Stimulated activated CD8-positive, alpha-beta memory T cell treated with anti-CD3 and anti-CD28 coated beads, Interleukin-15, amount 100 ng/mL, for 4 hours (primary cell): ENCODE data around the gene SPC25.
"Not testable (repeated sequence)": the region's sequence is repeated elsewhere in the genome, so short reads cannot be mapped to it uniquely, and the experiment has no call there.

Experiments used
- DNase-seq, 2 donors: peaks; one replicate each; pipeline ENCODE4 v3.0.0-alpha.2; 2020; ENCODE audit warnings: low read depth in 2 of 2

SPC25 gene

DNA sequence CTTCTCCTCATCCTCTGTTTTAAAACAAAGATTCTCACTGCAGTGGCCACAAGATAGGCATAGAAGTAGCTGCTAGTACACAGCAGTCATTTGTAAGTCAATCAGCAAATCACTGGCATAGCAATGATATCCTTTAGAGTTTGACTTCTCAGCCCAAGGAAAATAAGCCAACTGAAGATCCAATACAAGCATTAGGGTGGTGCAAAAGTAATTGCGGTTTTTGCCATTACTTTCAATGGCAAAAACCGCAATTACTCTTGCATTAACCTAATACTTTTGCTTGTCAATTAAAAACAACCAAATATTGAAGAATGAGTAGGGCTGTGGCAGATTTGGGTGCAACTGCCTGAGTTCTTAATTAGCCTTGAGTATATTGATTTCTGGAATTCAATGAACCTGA is 13.7 kb upstream of the SPC25 start:
- no peak for DNase-seq

- no peak for DNase-seq
Measured at GRCh38 chr2:168901003-168901402, 10.8 kb upstream of the SPC25 start, which contains the start of gene G6PC2. Gene G6PC2 (plus strand): TSS chr2:168901291. CDS start chr2:168901332, 41 bp downstream.

GRCh38 chr2:168897449-168897848 is 7.2 kb upstream of the SPC25 start:
- DNase-seq = no peak

- DNase-seq = no peak
Measured at GRCh38 chr2:168896783-168897182, 6.6 kb upstream of the SPC25 start.

DNA sequence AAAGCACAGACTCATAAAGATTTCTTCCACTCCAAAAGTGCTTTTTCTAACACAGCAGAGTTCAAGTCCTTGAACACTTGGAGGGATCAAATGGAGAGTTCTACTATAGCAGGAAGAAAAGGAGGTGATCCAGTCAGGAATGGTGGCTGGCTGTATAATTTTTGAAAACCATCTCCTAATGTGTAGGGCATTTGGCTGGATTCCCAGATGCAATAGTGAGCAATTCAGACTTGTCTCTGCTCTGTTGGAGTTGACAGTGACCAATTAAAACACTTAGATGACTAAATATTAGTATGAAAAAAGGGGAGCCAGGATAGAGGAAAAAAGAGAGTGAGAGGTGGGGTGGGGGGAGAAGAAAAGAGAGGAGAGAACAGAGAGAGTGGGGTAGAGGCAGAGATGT is 5.5 kb upstream of the SPC25 start:
- no peak for DNase-seq

DNA sequence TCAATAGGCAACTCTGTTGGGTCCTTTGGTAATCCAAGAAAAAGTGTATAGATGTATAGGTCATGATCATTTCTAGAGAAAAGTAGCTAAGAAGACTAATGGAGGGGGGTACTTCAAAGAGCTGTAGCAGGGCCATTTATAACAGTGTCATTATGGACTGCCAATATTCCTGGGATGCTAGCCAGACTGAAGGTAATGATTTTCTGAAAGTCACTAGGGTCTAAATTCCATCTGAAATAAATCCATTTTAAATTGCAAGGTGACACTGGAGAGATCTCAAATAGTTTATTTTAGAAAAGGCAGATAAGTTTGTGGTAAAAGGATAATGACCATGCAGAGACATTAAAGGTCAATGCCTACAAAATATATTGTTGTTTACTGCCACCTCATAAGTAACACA is 4.5 kb upstream of the SPC25 start:
- DNase-seq = no peak

DNA sequence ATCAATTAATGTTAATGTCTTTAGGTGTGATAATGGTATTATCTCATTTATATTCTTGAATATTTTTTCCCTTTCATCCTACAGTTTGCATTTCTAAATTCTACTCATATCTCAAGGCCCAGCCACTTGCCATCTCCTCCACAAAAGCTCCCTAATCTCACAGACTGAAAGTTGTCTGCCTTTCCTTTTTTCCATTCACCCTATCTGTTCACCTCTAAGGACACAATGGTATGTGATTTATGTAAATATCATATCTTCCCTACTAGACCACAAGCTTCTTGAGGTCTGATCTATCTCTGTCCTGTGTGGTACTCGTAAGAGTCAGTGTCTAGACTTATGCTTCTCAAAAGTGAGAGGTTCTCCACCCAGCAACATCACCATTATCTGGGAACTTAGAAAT is 3.9 kb upstream of the SPC25 start:
- no peak for DNase-seq

GRCh38 chr2:168892327-168892726 is 2.1 kb upstream of the SPC25 start:
- DNase-seq = no peak

DNA sequence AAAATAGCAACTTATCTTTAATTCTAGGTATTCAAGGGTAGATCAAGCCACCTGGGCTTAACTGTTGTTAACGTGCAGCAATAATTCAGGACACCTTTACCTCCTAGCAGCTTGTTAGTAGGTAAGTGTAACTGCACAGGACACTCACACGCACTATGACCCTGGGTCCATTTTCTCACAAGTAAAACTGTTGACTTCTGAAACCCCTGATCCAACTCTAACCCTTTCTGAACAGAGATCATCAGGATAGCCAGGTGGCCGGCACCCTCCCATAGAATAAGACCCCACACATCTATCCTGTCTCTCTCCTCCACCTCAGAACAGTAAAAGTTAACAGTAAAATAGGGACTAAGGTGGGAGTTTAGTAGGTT is 610 bp downstream of the SPC25 start:
- DNase-seq = no peak

GRCh38 chr2:168884975-168885374 is 5.3 kb downstream of the SPC25 start:
- no peak for DNase-seq

- not testable (repeated sequence) for DNase-seq
Measured at GRCh38 chr2:168882163-168882562, 8.1 kb downstream of the SPC25 start.

GRCh38 chr2:168874368-168875054 is 15.7 kb downstream of the SPC25 start:
- DNase-seq = no peak

- not testable (repeated sequence) for DNase-seq
Measured at GRCh38 chr2:168870824-168871223, 19.4 kb downstream of the SPC25 start.

DNA sequence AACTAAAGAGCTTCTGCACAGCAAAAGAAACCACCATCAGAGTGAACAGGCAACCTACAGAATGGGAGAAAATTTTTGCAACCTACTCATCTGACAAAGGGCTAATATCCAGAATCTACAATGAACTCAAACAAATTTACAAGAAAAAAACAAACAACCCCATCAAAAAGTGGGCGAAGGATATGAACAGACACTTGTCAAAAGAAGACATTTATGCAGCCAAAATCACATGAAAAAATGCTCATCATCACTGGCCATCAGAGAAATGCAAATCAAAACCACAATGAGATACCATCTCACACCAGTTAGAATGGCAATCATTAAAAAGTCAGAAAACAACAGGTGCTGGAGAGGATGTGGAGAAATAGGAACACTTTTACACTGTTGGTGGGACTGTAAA is 19.9 kb downstream of the SPC25 start:
- not testable (repeated sequence) for DNase-seq

DNA sequence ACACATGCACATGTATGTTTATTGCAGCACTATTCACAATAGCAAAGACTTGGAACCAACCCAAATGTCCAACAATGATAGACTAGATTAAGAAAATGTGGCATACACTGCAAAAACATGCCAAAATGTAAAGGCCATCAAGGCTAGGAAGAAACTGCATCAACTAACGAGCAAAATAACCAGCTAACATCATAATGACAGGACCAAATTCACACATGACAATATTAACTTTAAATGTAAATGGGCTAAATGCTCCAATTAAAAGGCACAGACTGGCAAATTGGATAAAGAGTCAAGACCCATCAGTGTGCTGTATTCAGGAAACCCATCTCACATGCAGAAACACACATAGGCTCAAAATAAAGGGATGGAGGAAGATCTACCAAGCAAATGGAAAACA is 23.1 kb downstream of the SPC25 start:
- not testable (repeated sequence) for DNase-seq

- no peak for DNase-seq
Measured at GRCh38 chr2:168858146-168858545, 32.1 kb downstream of the SPC25 start.

- DNase-seq = no peak
Measured at GRCh38 chr2:168855601-168856000, 34.6 kb downstream of the SPC25 start.

DNA sequence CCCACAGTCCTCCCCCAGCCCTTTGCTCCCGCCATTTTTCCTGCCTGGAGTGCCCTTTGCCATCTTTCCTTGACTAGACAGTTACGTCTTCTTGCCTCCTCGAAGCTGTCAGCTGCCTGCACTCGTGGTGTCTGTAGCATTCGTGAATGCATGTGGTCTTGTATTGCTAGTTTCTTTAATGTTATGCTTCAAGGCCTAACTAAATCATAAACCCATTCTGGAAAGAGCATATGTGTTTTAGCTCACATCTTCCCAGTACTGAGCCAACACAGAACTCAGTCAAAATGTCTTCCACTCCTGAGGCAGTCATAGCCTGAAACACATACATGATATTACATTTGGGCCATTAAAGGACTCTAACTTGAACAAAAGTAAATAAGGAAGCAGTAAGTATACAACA is 35.6 kb downstream of the SPC25 start:
- DNase-seq = no peak

DNA sequence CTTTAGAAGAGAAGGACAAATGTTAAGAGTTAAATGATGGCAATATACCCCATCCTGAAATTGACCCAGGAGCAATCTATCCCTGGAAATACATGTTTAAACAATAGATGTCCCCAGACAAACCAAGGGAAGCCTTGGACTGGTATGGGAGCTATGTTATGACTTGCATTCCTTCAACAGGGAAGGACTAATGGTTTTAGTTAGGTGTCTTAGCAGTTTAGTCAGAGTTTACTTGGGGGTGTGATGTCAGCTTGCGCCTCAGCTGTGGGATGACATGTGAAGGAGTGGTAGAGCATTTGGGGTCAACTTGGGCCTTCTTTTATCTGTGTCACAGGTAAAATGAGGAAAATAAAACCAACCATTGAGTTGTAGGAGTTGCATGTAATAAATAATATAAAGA is 36.8 kb downstream of the SPC25 start:
- no peak for DNase-seq

DNA sequence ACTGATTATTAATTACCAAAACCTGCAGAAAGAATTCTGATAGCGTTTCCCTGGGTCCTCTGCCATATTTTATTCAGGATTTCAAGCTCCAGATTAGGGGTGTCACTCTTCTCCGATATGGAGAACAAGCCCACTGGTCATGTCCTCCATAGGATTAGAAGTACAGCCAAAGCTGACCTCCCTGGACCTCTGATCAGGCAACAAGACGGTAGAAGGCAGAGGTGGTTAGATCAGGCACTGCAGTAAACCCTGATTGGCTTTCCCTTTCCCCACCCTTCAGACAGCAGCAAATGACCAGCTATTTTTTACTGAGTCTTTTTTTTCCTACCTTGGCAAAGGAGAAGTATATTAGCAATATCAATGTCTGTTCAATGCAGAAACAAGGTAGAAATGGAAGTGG is 37.7 kb downstream of the SPC25 start:
- DNase-seq = no peak

DNA sequence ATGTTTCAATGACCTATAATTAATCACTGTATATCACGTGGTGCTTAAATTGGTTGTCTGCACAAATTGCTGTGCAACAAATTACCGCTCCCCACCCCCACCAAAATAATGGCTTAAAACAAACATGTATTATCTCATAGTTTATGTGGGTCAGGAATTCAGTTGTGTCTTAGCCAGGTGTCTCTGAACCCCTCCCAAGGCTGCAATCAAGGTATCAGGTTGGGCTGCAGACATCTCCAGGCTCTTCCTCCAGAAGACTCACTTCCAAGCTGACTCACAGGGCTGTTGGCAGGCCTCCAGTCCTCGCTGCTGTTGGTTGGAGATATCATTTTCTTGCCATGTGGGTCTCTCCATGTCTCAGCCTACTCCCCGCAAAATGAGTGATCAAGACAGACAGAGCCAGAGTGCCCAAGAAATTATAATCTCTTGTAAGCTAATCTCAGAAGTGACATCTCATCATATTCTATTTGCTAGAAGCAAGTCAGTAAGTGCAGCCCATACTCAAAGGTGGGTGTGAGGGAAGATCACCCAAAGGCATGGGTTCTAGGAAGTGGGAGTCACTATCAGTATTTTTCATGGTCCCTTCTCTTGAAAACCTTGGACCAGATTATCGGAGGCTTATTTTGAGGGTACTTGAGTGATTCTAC is 38.4 kb downstream of the SPC25 start:
- no peak for DNase-seq

- DNase-seq = no peak
Measured at GRCh38 chr2:168850846-168851245, 39.4 kb downstream of the SPC25 start.

DNA sequence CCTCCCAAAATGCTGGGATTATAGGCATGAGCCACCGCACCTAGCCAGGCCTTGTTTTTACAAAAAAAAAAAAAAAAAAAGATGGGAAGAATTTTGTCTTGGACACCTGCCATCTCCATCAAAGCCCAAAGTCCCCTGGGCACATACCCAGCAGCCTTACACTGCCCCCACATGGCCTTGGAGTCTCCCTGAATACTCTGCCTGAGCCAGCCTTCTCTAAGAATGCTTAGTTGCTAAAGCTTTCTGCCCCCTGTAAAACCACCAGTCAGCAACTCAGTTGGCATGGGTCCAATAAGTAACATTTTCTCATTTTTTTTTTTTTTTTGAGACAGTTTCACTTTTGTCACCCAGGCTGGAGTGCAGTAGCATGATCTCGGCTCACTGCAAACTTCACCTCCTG is 40.6 kb downstream of the SPC25 start:
- DNase-seq = no peak

- no peak for DNase-seq
Measured at GRCh38 chr2:168848225-168848624, 42.0 kb downstream of the SPC25 start.
